Activated CD8-positive, alpha-beta T cell treated with anti-CD3 and anti-CD28 coated beads, Interleukin-2, amount 10 ng/mL, durations not matched to agents 7 days and 5 days (primary cell): ENCODE measurements around the gene SNX11. TPM values are rescaled to one million over a fixed set of nuclear protein-coding genes. Genes with fewer than 3 reads are reported as not detected.

Experiments used
- ATAC-seq: fragments of 150-1000 bp; cut with Tn5 transposase; one replicate; pipeline ENCODE4 v1.10.0; 2021; ENCODE audit warnings: moderate library complexity
- CTCF ChIA-PET: fragments of 350-600 bp; sonication (Branson Sonifier 250); formaldehyde crosslinking; loops from one replicate; lab custom pipeline; 2021; ENCODE audit warnings: antibody characterized with exemption; lab: Charles Lee
- POLR2A ChIA-PET: fragments of 350-600 bp; sonication (Branson Sonifier 250); formaldehyde crosslinking; loops from one replicate; lab custom pipeline; 2021; ENCODE audit warnings: antibody characterized with exemption; lab: Charles Lee
- DNase-seq: peaks from one replicate; pipeline ENCODE4 v3.0.0-alpha.2; 2020
- H3K27ac Mint-ChIP-seq: one replicate; pipeline ENCODE4 v1.8.0; 2021; ENCODE audit warnings: mild to moderate bottlenecking, mixed read lengths
- H3K27me3 Mint-ChIP-seq: one replicate; pipeline ENCODE4 v1.8.0; 2021; ENCODE audit warnings: low read depth, mixed read lengths
- H3K36me3 Mint-ChIP-seq: one replicate; pipeline ENCODE4 v1.8.0; 2021; ENCODE audit warnings: low read depth, mixed read lengths
- H3K4me1 Mint-ChIP-seq: one replicate; pipeline ENCODE4 v1.8.0; 2021; ENCODE audit warnings: low read depth, mixed read lengths
- H3K4me3 Mint-ChIP-seq: one replicate; pipeline ENCODE4 v1.8.0; 2021; ENCODE audit warnings: mild to moderate bottlenecking, mixed read lengths
- H3K9me3 Mint-ChIP-seq: one replicate; pipeline ENCODE4 v1.8.0; 2022; ENCODE audit warnings: mixed read lengths; ENCODE audit not compliant: insufficient read depth
- microRNA-seq: library from miRNA; unstranded; fragments of <30 nt; microRNA quantifications from one replicate; pipeline ENCODE4 v1.2.0, GENCODE V29; 2022
- total RNA-seq, 2 experiments: library from RNA; stranded (reverse); gene quantifications; one replicate each; pipeline ENCODE4 v1.2.3, GENCODE V29; 2021

SNX11 gene
- total RNA-seq, 2 experiments from 2014 or later: 33.3 to 34.2 TPM

GRCh38 chr17:48162946-48163506 lies 55.5 kb downstream of the SNX11 start:
- Mint-ChIP-seq H3K4me3 (no peak overlapping the region), H3K4me1 (peaks cover 9% of the 10 kb centered on the region), H3K9me3 (no peaks in the 10 kb centered on the region), H3K27me3 (no peaks in the 10 kb centered on the region), H3K27ac (peak overlapping the region; percentile 9), H3K36me3 (peaks cover 26% of the 10 kb centered on the region)
- CTCF ChIA-PET: interaction anchor here (0.8 to 1.2 kb wide), 2 partner anchors 11 kb away, joined by 3 to 6 read pairs; no protein-coding TSS in a partner anchor
- POLR2A ChIA-PET: no interaction called here
- DNase-seq (no peak), ATAC-seq (no peak)

GRCh38 chr17:48163809-48164208 lies 56.2 kb downstream of the SNX11 start:
- H3K4me1 Mint-ChIP-seq: peaks cover 9% of the 10 kb centered on the region
- no peak overlapping the region for H3K4me3 Mint-ChIP-seq
- ChIA-PET POLR2A (no interaction called here), CTCF (no interaction called here)
- H3K9me3 Mint-ChIP-seq: no peaks in the 10 kb centered on the region
- no peaks in the 10 kb centered on the region for H3K27me3 Mint-ChIP-seq
- no peak overlapping the region for H3K27ac Mint-ChIP-seq
- no peak for ATAC-seq
- no peak for DNase-seq
- peaks cover 29% of the 10 kb centered on the region for H3K36me3 Mint-ChIP-seq

- Mint-ChIP-seq H3K27me3 (no peaks in the 10 kb centered on the region), H3K9me3 (no peaks in the 10 kb centered on the region), H3K4me3 (no peak overlapping the region), H3K27ac (no peak overlapping the region), H3K36me3 (peaks cover 34% of the 10 kb centered on the region), H3K4me1 (peaks cover 15% of the 10 kb centered on the region)
- POLR2A ChIA-PET: no interaction called here
- ATAC-seq (no peak), DNase-seq (no peak)
- CTCF ChIA-PET: no interaction called here
These were observed 62.4 kb downstream of the SNX11 start for GRCh38 chr17:48169926-48170325.

Small RNA genes within 50 kb of the gene (microRNA-seq; reads per million reads assigned to microRNA genes)
- not detected for gene MIR1203

Other genes with a start within 250 kb of the SNX11 start
- gene SP2, start 211.5 kb upstream of the SNX11 start, total RNA-seq: 10 to 100 TPM; 23.7 to 24.5 TPM
- 10 to 100 TPM; 37.9 to 44.0 TPM for gene PNPO, start 166.2 kb upstream of the SNX11 start, total RNA-seq
- not detected for gene PRR15L, start 149.9 kb upstream of the SNX11 start, total RNA-seq
- 100 to 1,000 TPM; 186 to 196 TPM for gene CDK5RAP3, start 136.7 kb upstream of the SNX11 start, total RNA-seq
- gene COPZ2, start 70.0 kb upstream of the SNX11 start, total RNA-seq: 1 to 10 TPM; 5.1 to 5.5 TPM
- 10 to 100 TPM; 44.1 to 50.7 TPM for gene NFE2L1, start 59.4 kb upstream of the SNX11 start, total RNA-seq
- gene CBX1, start 6.3 kb upstream of the SNX11 start, total RNA-seq: 10 to 100 TPM; 68.2 to 70.3 TPM